OCI-LY3 (cell line): Measurements from ENCODE around the gene GOSR1.
"Not testable (repeated sequence)": the region's sequence is repeated elsewhere in the genome, so short reads cannot be mapped to it uniquely, and the experiment has no call there.

Source experiments
- CTCF ChIP-seq: fragments of 200-600, 300-600 bp; sonication (generic); IDR thresholded peaks from 2 replicates; pipeline ENCODE4 v1.5.1; 2014; ENCODE audit warnings: antibody characterized with exemption, low read length, low read depth
- EZH2phosphoT487 ChIP-seq: fragments of 200-600 bp; shearing (Covaris generic); IDR thresholded peaks from 2 replicates; pipeline ENCODE4 v1.6.1; 2018; ENCODE audit warnings: antibody characterized with exemption, mixed run types, low read depth

- TF ChIP-seq CTCF, EZH2phosphoT487: not testable (repeated sequence)
Observed at GRCh38 chr17:30553823-30554440, 76.7 kb downstream of the GOSR1 start.
